ENCODE results near the gene ZNF814. TPM values are rescaled to one million over a fixed set of nuclear protein-coding genes. Genes with fewer than 3 reads are reported as not detected.

Gene ZNF814
- total RNA-seq, 2 experiments from 2014 or later, result 29.0 to 34.7 TPM

GRCh38 chr19:57802269-57802668 lies 86.6 kb downstream of the ZNF814 start:
- no peaks in the 10 kb centered on the region for H3K9me3 Mint-ChIP-seq
- H3K4me3 Mint-ChIP-seq, result no peak overlapping the region
- H3K4me1 Mint-ChIP-seq (ENCODE audit: low read depth), result peaks cover 31% of the 10 kb centered on the region
- ChIA-PET CTCF (no interaction called here), POLR2A (no interaction called here)
- Histone ChIP-seq H3K4me1 (ENCODE audit: insufficient read depth, low read length) (peaks cover 9% of the 10 kb centered on the region), H3K4me3 (ENCODE audit: low read length) (no peak overlapping the region), H3K27ac (ENCODE audit: low read depth in 1 of 2, low read length in 2 of 2) (no peak overlapping the region), H3K9me3 (ENCODE audit: control insufficient read depth in 1 of 2, insufficient read depth in 1 of 2, low read length in 2 of 2) (peaks cover 0 to 9% of the 10 kb centered on the region in 2 experiments), H3K27me3 (ENCODE audit: control insufficient read depth in 1 of 2, insufficient read depth in 2 of 2, low read length in 2 of 2) (no peaks in the 10 kb centered on the region), H3K36me3 (ENCODE audit: insufficient read depth, low read length) (peaks cover 5% of the 10 kb centered on the region)
- H3K27ac Mint-ChIP-seq, result no peak overlapping the region
- ATAC-seq (ENCODE audit: poor library complexity), result no peak
- no peak for DNase-seq
- TF ChIP-seq CTCF (IDR thresholded peaks at IDR 0.05), result no peak
- peaks cover 46% of the 10 kb centered on the region for H3K36me3 Mint-ChIP-seq (ENCODE audit: low read depth)
- intact Hi-C loops (cut with DNase I, micrococcal nuclease), result no loop called here
- no peaks in the 10 kb centered on the region for H3K27me3 Mint-ChIP-seq

GRCh38 chr19:57800696-57801095 lies 88.1 kb downstream of the ZNF814 start:
- peaks cover 31% of the 10 kb centered on the region for H3K4me1 Mint-ChIP-seq (ENCODE audit: low read depth)
- Histone ChIP-seq H3K36me3 (ENCODE audit: insufficient read depth, low read length) (peaks cover 11% of the 10 kb centered on the region), H3K9me3 (ENCODE audit: control insufficient read depth in 1 of 2, insufficient read depth in 1 of 2, low read length in 2 of 2) (peaks cover 0 to 9% of the 10 kb centered on the region in 2 experiments), H3K4me3 (ENCODE audit: low read length) (no peak overlapping the region), H3K4me1 (ENCODE audit: insufficient read depth, low read length) (peaks cover 9% of the 10 kb centered on the region), H3K27ac (ENCODE audit: low read depth in 1 of 2, low read length in 2 of 2) (no peak overlapping the region), H3K27me3 (ENCODE audit: control insufficient read depth in 1 of 2, insufficient read depth in 2 of 2, low read length in 2 of 2) (no peaks in the 10 kb centered on the region)
- DNase-seq (no peak), ATAC-seq (ENCODE audit: poor library complexity) (no peak)
- no peak for TF ChIP-seq CTCF (IDR thresholded peaks at IDR 0.05)
- ChIA-PET POLR2A (interaction anchor here (1.0 to 1.4 kb wide), 2 partner anchors 14 to 18 kb away, joined by 4 to 6 read pairs; partner anchors contain the start of gene ZNF552), CTCF (no interaction called here)
- H3K36me3 Mint-ChIP-seq (ENCODE audit: low read depth), result peaks cover 54% of the 10 kb centered on the region
- no peak overlapping the region for H3K4me3 Mint-ChIP-seq
- no peaks in the 10 kb centered on the region for H3K9me3 Mint-ChIP-seq
- H3K27ac Mint-ChIP-seq, result no peak overlapping the region
- H3K27me3 Mint-ChIP-seq, result no peaks in the 10 kb centered on the region
- intact Hi-C loops (cut with DNase I, micrococcal nuclease), result no loop called here

Other genes with a start within 250 kb of the ZNF814 start
- not detected for gene ZSCAN4, start 220.1 kb downstream of the ZNF814 start, total RNA-seq
- 10 to 100 TPM; 11.4 to 11.6 TPM for gene ZNF551, start 207.1 kb downstream of the ZNF814 start, total RNA-seq
- gene ZNF154, start 179.8 kb downstream of the ZNF814 start, total RNA-seq, result 10 to 100 TPM; 16.9 to 18.0 TPM
- 10 to 100 TPM; 12.3 to 12.4 TPM for gene ZNF671, start 161.4 kb downstream of the ZNF814 start, total RNA-seq
- 10 to 100 TPM; 21.7 to 28.4 TPM for gene ZNF776, start 142.2 kb downstream of the ZNF814 start, total RNA-seq
- 10 to 100 TPM; 51.1 to 53.4 TPM for gene ZNF586, start 119.4 kb downstream of the ZNF814 start, total RNA-seq
- gene ZNF552, start 74.1 kb downstream of the ZNF814 start, total RNA-seq, result 10 to 100 TPM; 22.2 to 22.3 TPM
- 10 to 100 TPM; 23.0 to 23.8 TPM for gene ZNF587B, start 58.7 kb downstream of the ZNF814 start, total RNA-seq
- 10 to 100 TPM; 37.6 to 41.5 TPM for gene ZNF587, start 39.2 kb downstream of the ZNF814 start, total RNA-seq
- gene ZNF417, start 27.6 kb upstream of the ZNF814 start, total RNA-seq, result 10 to 100 TPM; 26.2 to 31.6 TPM
- gene ZNF418, start 46.4 kb upstream of the ZNF814 start, total RNA-seq, result 1 to 10 TPM; 3.5 to 4.4 TPM
- gene ZNF256, start 58.7 kb upstream of the ZNF814 start, total RNA-seq, result 10 to 100 TPM; 15.2 TPM
- gene C19orf18, start 85.5 kb upstream of the ZNF814 start, total RNA-seq, result under 1 TPM; 0.36 to 0.88 TPM
- 10 to 100 TPM; 11.1 to 13.6 TPM for gene ZNF606, start 113.8 kb upstream of the ZNF814 start, total RNA-seq
- gene ZSCAN1, start 145.0 kb upstream of the ZNF814 start, total RNA-seq, result not detected
- 1 to 10 TPM; 1.2 to 1.4 TPM for gene ZNF135, start 170.2 kb upstream of the ZNF814 start, total RNA-seq
- gene ZSCAN18, start 209.2 kb upstream of the ZNF814 start, total RNA-seq, result 10 to 100 TPM; 57.1 to 58.8 TPM

Measured in CD4-positive, alpha-beta T cell (primary cell).